ENCODE measurements around the gene THRAP3. TPM values are rescaled to one million over a fixed set of nuclear protein-coding genes. Genes with fewer than 3 reads are reported as not detected.
A peak's percentile ranks its signal among the peaks of the same experiment; 100 is the strongest.
"Not testable (repeated sequence)": the region's sequence is repeated elsewhere in the genome, so short reads cannot be mapped to it uniquely, and the experiment has no call there.

The THRAP3 gene
- polyA plus RNA-seq (ENCODE audit: insufficient read length): 169 TPM
- long read RNA-seq, donor 1, partial matches to known transcripts: 112 of 165 reads
- long read RNA-seq, donor 1, other reads (novel, unspliced or antisense): 53 of 165 reads
- long read RNA-seq, donor 2, partial matches to known transcripts: 73 of 73 reads
- long read RNA-seq, donor 2, other reads (novel, unspliced or antisense): 0 of 73 reads
- long read RNA-seq, donor 3, full-length matches to known transcripts: 4 of 81 reads
- long read RNA-seq, donor 3, partial matches to known transcripts: 77 of 81 reads
- long read RNA-seq, donor 3, other reads (novel, unspliced or antisense): 0 of 81 reads
- long read RNA-seq, donor 4: 0 reads
- long read RNA-seq, donor 5, full-length matches to known transcripts: 4 of 58 reads
- long read RNA-seq, donor 5, partial matches to known transcripts: 48 of 58 reads
- long read RNA-seq, donor 5, other reads (novel, unspliced or antisense): 6 of 58 reads
- long read RNA-seq, donor 6, partial matches to known transcripts: 304 of 304 reads
- long read RNA-seq, donor 6, other reads (novel, unspliced or antisense): 0 of 304 reads
- long read RNA-seq, donor 7, partial matches to known transcripts: 136 of 136 reads
- long read RNA-seq, donor 7, other reads (novel, unspliced or antisense): 0 of 136 reads
- long read RNA-seq, donor 8, partial matches to known transcripts: 110 of 115 reads
- long read RNA-seq, donor 8, other reads (novel, unspliced or antisense): 5 of 115 reads

DNA sequence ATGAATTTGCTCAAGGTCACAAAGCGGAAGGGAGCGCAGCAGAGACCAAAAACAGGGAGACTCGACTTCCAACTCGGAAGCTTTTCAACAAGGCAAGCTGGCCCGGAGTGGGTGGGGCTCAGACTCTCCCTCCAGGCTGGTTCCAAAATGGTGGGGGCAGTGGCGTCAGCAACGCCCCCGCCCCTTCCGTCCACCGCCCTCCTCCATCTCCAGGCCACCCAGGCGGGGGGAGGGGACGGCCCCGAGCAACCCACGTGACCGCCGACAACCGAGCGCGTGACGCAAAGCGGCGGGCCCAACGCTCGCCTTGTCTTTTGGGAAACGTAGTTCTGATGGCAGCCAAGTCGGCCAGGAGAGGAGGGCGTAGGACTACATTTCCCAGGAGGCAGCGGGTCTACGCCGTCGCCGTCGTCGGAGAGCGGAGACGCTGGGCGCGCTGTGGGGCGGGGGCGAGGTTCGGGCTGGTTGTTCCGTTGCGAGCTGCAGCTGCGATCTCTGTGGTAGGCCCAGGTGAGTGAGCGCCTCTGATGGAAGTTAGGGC, at the start of gene THRAP3:
Gene THRAP3 (plus strand): TSS at position 448 of the 541 bp plus-strand sequence. CDS start 58,121 bp downstream, outside the sequence.
- peak; percentile 99 for DNase-seq

GRCh38 chr1:36174713-36175112, 49.5 kb upstream of the THRAP3 start:
- DNase-seq: no peak

GRCh38 chr1:36175137-36176095, 48.8 kb upstream of the THRAP3 start:
- no peak for DNase-seq

GRCh38 chr1:36176106-36176949, 47.9 kb upstream of the THRAP3 start:
- DNase-seq: no peak

GRCh38 chr1:36177589-36178431, 46.4 kb upstream of the THRAP3 start:
- no peak for DNase-seq

DNA sequence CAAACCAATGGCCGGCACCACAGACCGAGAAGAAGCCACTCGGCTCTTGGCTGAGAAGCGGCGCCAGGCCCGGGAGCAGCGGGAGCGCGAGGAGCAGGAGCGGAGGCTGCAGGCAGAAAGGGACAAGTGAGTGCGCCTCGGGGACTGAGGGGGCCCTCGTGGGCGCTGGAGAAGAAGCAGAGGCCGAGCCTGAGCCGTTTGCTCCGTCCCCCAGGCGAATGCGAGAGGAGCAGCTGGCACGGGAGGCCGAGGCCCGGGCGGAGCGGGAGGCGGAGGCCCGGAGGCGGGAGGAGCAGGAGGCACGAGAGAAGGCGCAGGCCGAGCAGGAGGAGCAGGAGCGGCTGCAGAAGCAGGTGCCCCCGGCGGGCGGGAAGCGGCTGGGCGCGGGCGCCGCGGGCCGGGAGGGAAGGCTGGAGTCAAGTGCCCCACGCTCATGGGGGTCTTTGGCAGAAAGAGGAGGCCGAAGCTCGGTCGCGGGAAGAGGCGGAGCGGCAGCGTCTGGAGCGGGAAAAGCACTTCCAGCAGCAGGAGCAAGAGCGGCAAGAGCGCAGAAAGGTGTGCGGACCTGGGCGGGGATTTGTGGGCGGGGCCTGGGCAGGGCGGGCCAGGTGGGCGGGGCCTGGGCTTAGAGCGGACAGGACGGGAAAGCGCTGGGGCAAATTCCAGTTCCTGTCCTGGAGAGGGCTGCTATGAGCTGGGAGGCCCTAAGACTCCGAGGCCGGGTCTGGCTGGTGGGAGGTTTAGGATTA, 45.6 kb upstream of the THRAP3 start:
- no peak for DNase-seq

- DNase-seq: no peak
Measured at GRCh38 chr1:36179220-36179600, 45.0 kb upstream of the THRAP3 start.

- DNase-seq: no peak
Measured at GRCh38 chr1:36182734-36183133, 41.5 kb upstream of the THRAP3 start.

DNA sequence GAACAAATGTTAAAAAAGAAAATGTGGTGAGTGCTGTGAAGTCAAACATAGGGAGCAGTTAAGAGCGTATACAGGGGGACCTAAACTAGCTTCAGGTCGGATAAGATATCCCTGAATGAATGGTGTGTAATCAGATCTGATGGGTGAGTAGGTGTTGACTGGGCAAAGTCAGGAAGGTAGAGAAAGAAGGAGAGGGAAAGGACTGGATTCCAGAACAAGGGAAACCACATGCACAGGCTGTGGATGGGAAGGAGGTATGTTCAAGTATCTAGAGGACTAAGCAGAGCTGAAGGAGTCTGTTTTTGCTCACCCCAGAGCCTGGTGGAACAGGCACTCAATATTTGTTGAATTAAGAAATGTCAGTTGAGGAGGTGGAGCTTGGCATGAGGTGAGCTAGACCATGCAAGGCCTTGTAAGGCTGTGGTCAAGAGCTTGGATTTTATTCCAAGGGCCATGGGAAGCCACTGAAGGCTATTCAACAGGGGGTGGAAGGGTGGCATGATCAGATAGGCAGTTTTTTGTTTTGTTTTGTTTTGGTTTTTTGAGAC, 40.9 kb upstream of the THRAP3 start:
- DNase-seq: no peak

- peak; percentile 80 for DNase-seq
Measured at GRCh38 chr1:36187800-36188593, 36.2 kb upstream of the THRAP3 start.

DNA sequence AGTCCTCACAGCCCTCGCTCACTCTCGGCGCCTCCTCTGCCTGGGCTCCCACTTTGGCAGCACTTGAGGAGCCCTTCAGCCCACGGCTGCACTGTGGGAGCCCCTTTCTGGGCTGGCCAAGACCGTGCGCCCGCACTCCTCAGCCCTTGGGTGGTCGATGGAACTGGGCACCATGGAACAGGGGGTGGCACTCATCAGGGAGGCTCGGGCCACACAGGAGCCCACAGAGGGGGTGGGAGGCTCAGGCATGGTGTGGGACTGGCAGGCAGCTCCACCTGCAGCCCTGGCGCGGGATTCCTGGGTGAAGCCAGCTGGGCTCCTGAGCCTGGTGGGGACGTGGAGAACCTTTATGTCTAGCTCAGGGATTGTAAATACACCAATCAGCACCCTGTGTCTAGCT, 27.4 kb upstream of the THRAP3 start:
- DNase-seq: not testable (repeated sequence)

DNA sequence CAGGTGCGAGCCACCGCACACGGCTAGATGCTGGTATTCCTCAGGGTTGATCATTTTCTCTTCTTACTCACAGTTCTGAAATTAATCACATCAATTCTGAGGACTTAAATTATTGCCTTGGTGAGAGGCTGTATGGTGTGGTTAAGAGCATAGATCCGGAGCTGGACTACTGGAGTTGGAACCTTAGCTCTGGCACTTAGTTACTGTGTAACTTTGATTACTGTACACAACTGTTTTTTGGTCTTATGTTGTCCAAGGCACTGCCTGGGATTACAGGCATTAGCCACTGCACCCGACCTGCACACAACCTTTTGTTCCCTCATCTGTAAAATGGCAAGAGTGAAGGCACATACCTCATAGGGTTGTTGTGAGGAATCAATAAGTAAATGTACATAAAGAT, 25.6 kb upstream of the THRAP3 start:
- DNase-seq: no peak

GRCh38 chr1:36199934-36200741, 24.1 kb upstream of the THRAP3 start:
- no peak for DNase-seq

GRCh38 chr1:36203027-36203553, 21.2 kb upstream of the THRAP3 start:
- no peak for DNase-seq

DNA sequence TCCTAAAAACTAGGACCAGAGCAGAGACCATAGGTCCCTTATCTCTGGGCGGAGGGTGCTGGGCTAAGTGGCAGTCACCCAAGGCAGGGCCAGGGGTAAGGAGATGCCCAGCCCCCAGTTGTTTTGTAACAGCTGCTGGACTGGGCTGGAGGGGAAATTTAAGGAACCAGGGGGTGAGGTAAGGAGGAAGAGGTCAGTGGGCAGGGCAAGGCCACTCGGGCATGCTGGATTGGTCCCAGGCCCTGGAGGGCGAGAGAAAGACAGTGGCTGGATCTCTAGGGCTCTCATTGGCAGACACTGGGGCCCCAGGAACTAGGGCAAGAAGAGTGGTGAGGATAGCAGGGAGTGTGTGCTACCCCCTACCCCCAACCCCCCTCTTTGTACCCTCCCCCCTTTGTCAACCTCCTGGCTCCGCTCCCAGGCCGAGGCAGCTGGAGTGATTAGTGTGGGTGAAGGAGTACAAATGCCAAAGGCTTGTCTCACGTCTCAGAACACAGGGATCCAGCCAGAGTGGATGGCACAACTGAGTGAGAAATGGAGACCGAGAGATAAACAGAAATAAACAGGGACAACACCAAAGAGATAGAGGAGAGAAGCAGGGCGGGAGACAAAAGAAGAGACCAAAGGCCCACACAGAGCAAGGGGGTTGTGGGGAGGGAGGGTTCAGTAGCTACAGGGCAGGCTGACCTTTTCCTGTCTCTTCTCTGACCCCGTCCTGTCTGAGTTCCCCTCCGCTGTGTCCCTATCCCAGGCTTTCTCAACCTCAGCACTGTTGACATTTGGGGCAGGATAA, 20.5 kb upstream of the THRAP3 start:
- no peak for DNase-seq

- DNase-seq: no peak
Measured at GRCh38 chr1:36204347-36204909, 19.8 kb upstream of the THRAP3 start.
